ENCODE results near the gene TSPAN18. TPM values are rescaled to one million over a fixed set of nuclear protein-coding genes. Genes with fewer than 3 reads are reported as not detected.

Gene TSPAN18
- total RNA-seq, 1 donor from 2014 or later = 717 TPM

DNA sequence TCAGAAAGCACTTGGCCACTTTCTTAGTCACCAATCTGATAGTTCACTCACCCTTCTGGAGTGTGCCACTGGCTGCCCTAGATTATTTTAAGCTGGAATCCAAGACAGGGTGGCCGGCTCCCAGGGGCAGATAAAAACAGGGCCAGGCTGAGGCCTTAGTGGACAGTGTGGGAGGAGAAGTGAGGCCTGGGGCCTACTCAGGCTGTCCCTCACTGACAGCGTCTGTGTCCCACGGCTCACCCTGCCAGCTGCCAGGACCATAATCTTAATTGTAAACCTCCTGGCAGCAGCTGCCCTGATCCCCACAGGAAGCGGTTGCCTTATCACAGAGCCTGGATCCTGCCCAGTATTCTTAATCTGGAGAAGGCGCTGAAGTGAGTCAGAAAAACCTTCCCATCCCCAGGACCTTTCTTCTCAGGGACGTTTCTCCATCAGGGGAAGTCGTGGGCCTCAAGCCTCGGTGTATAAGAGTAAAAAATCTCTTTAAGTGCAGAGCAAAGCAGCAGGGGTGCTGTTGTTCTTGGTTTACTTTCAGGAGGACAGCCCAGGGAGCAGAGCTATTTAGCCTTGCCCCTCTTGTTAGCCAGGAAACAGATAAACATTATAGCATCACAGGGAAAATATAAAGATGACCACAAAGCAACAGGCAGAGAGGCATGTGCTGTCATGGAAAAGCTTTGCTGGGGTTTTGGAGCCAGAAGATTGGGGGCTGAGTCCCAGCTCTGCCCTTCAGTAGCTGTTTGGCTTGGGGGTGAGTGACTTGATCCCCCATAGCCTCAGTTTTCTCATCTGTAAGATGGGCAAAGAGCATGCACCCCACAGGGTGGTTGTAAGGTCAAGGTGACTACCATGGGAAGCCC lies 39.6 kb downstream of the TSPAN18 start:
- no peak for DNase-seq (ENCODE audit: low spot score)
- H3K27me3 Mint-ChIP-seq (ENCODE audit: unreplicated experiment) = peaks cover 2% of the 10 kb centered on the region
- H3K4me3 Mint-ChIP-seq (ENCODE audit: unreplicated experiment) = peak overlapping the region; percentile 73
- H3K27ac Mint-ChIP-seq (ENCODE audit: unreplicated experiment) = no peak overlapping the region
- peaks cover 53% of the 10 kb centered on the region for H3K4me1 Mint-ChIP-seq (ENCODE audit: unreplicated experiment)
- H3K9me3 Mint-ChIP-seq (ENCODE audit: unreplicated experiment) = no peaks in the 10 kb centered on the region
- TF ChIP-seq, protein P1, sequence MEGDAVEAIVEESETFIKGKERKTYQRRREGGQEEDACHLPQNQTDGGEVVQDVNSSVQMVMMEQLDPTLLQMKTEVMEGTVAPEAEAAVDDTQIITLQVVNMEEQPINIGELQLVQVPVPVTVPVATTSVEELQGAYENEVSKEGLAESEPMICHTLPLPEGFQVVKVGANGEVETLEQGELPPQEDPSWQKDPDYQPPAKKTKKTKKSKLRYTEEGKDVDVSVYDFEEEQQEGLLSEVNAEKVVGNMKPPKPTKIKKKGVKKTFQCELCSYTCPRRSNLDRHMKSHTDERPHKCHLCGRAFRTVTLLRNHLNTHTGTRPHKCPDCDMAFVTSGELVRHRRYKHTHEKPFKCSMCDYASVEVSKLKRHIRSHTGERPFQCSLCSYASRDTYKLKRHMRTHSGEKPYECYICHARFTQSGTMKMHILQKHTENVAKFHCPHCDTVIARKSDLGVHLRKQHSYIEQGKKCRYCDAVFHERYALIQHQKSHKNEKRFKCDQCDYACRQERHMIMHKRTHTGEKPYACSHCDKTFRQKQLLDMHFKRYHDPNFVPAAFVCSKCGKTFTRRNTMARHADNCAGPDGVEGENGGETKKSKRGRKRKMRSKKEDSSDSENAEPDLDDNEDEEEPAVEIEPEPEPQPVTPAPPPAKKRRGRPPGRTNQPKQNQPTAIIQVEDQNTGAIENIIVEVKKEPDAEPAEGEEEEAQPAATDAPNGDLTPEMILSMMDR (IDR thresholded peaks at IDR 0.05; ENCODE audit: unreplicated experiment) = no peak
- peaks cover 82% of the 10 kb centered on the region for H3K36me3 Mint-ChIP-seq (ENCODE audit: low read depth, unreplicated experiment)

DNA sequence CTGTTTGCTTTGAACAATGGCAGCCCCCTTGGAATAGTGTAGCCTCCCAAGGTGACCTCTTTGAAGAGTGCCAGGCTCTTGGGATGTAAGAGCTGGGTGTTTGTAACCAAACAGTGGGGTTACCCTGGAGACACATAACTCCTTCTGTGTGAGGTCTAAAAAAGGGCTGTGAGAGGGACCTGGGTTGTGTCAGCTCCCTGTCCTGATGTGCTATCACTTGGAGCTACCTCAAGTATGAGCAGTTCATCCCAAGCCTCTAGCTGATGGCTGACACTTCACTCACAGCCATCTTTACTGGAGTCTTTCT lies 40.2 kb downstream of the TSPAN18 start:
- Mint-ChIP-seq H3K27ac (ENCODE audit: unreplicated experiment) (no peak overlapping the region), H3K4me3 (ENCODE audit: unreplicated experiment) (no peak overlapping the region)
- DNase-seq (ENCODE audit: low spot score) = no peak

DNA sequence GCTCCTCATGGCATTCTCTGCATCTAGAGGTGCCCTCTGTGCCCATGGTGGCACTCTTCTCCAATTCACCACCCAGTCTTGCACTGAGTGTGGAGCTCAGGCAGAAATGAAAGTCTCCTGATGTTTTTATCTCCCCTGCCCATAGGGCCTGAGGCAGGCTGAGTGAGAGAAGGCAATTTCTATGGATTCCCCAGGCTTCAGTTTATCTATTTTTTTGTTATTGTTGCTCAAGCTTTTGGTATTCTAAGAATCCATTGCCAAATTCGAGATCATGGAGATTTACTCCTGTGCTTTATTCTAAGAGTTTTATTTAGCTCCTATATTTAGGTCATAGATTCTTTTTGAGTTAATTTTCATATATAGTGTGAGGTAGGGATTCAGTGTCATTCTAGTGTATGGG lies 40.7 kb downstream of the TSPAN18 start:
- H3K36me3 Mint-ChIP-seq (ENCODE audit: low read depth, unreplicated experiment) = peaks cover 82% of the 10 kb centered on the region
- H3K9me3 Mint-ChIP-seq (ENCODE audit: unreplicated experiment) = no peaks in the 10 kb centered on the region
- H3K4me1 Mint-ChIP-seq (ENCODE audit: unreplicated experiment) = peaks cover 54% of the 10 kb centered on the region
- H3K4me3 Mint-ChIP-seq (ENCODE audit: unreplicated experiment) = peak overlapping the region; percentile 52
- no peak for DNase-seq (ENCODE audit: low spot score)
- H3K27ac Mint-ChIP-seq (ENCODE audit: unreplicated experiment) = no peak overlapping the region
- peaks cover 2% of the 10 kb centered on the region for H3K27me3 Mint-ChIP-seq (ENCODE audit: unreplicated experiment)
- TF ChIP-seq, protein P1 (IDR thresholded peaks at IDR 0.05; ENCODE audit: unreplicated experiment) = no peak

More for the DNA sequence above, 40.2 kb downstream of the TSPAN18 start:
- peaks cover 2% of the 10 kb centered on the region for H3K27me3 Mint-ChIP-seq (ENCODE audit: unreplicated experiment)
- H3K4me1 Mint-ChIP-seq (ENCODE audit: unreplicated experiment) = peaks cover 54% of the 10 kb centered on the region
- TF ChIP-seq, protein P1 (IDR thresholded peaks at IDR 0.05; ENCODE audit: unreplicated experiment) = no peak
- no peaks in the 10 kb centered on the region for H3K9me3 Mint-ChIP-seq (ENCODE audit: unreplicated experiment)
- peaks cover 82% of the 10 kb centered on the region for H3K36me3 Mint-ChIP-seq (ENCODE audit: low read depth, unreplicated experiment)

DNA sequence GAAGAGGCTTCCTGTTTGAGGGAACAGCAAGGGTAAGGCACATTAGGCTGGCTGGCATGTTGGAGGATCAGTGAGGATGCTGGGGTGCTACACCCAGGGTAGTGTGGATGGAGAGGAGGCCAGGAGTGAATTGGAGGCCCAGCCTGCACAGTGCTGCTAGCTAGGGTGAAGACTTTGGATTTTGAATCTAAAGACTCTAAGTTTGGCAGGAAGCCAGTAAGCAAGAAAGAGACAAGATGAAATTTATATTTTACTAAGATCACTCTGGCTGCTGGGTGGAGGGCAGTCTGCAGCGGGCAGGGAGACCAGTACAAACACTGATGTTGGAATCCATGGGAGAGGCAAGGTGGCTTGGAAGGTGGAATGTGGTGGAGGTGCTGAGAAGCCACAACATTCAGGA lies 43.6 kb downstream of the TSPAN18 start:
- H3K36me3 Mint-ChIP-seq (ENCODE audit: low read depth, unreplicated experiment) = peaks cover 55% of the 10 kb centered on the region
- peaks cover 6% of the 10 kb centered on the region for H3K27me3 Mint-ChIP-seq (ENCODE audit: unreplicated experiment)
- DNase-seq (ENCODE audit: low spot score) = no peak
- TF ChIP-seq, protein P1 (IDR thresholded peaks at IDR 0.05; ENCODE audit: unreplicated experiment) = no peak
- no peaks in the 10 kb centered on the region for H3K9me3 Mint-ChIP-seq (ENCODE audit: unreplicated experiment)
- H3K27ac Mint-ChIP-seq (ENCODE audit: unreplicated experiment) = peak overlapping the region; percentile 8
- H3K4me1 Mint-ChIP-seq (ENCODE audit: unreplicated experiment) = peaks cover 58% of the 10 kb centered on the region
- H3K4me3 Mint-ChIP-seq (ENCODE audit: unreplicated experiment) = no peak overlapping the region

DNA sequence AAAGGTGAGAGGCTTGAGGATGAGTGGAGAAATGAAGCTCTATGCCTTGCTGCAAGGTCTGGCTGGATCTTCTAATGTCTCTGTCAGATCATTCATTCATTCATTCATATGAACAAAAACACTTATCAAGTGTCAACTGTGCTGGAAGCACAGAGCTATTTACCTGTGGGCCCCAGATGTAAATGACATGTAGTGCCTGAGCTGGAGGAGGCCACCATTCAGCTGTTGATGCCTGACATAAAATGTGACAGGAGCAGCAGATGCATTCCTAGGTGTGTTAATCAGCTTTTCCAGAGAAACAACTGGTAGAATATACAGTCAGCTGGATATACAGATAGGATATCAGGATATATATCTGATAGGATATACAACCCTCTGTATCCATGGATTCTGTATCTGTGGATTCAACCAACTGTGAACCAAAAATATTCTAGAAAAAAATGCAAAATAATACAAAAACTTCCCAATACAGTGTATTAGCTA lies 44.5 kb downstream of the TSPAN18 start:
- Mint-ChIP-seq H3K27ac (ENCODE audit: unreplicated experiment) (no peak overlapping the region), H3K27me3 (ENCODE audit: unreplicated experiment) (peaks cover 6% of the 10 kb centered on the region), H3K36me3 (ENCODE audit: low read depth, unreplicated experiment) (peaks cover 46% of the 10 kb centered on the region), H3K4me3 (ENCODE audit: unreplicated experiment) (no peak overlapping the region), H3K4me1 (ENCODE audit: unreplicated experiment) (peaks cover 67% of the 10 kb centered on the region), H3K9me3 (ENCODE audit: unreplicated experiment) (no peaks in the 10 kb centered on the region)
- DNase-seq (ENCODE audit: low spot score) = no peak
- TF ChIP-seq, protein P1 (IDR thresholded peaks at IDR 0.05; ENCODE audit: unreplicated experiment) = no peak
